HepG2 (cell line): Measurements from ENCODE around the gene SBSN. TPM values are rescaled to one million over a fixed set of nuclear protein-coding genes. Genes with fewer than 3 reads are reported as not detected.
A peak's percentile ranks its signal among the peaks of the same experiment; 100 is the strongest.

Experiments used
- ATAC-seq: fragments of 200-7000 bp; cut with Tn5 transposase; 3 replicates; pipeline ENCODE4 v1.9.1; 2020; ENCODE audit warnings: mild to moderate bottlenecking, moderate library complexity
- BruUV-seq: library from RNA; stranded (reverse); fragments of 400-500 nt; replicated peaks from 2 replicates; lab custom pipeline; 2021; lab: Mats Ljungman, UMichigan
- CTCF ChIA-PET: fragments of 300-600 bp; formaldehyde crosslinking; extraction: SDS; loops from one replicate; lab custom pipeline; 2021; ENCODE audit warnings: low total read pairs, inconsistent platforms, low intra/inter-chr PET ratio; lab: Yijun Ruan, JAX
- POLR2A ChIA-PET: fragments of 350-600 bp; sonication (Branson Sonifier 250); formaldehyde crosslinking; loops from one replicate; lab custom pipeline; 2020; ENCODE audit warnings: antibody characterized with exemption, inconsistent platforms; lab: Yijun Ruan, JAX
- DNase-seq: peaks from one replicate; pipeline ENCODE4 v3.0.0-alpha.2; 2015; ENCODE audit warnings: low spot score
- FAIRE-seq: peaks from 3 replicates; lab custom pipeline; 2011; peaks lifted over from hg19 to GRCh38; lab: Jason Lieb, UNC
- H2AFZ ChIP-seq: one replicate; pipeline ENCODE4 v1.6.1; 2011; ENCODE audit warnings: low read length, inconsistent platforms
- H3K27ac ChIP-seq: fragments of 300-600 bp; 3 replicates; pipeline ENCODE4 v1.8.0; 2011; ENCODE audit warnings: mixed run types, mild to moderate bottlenecking, mixed read lengths, low read length, inconsistent platforms; ENCODE audit not compliant: insufficient read depth; ENCODE audit errors: extremely low read length
- H3K27me3 ChIP-seq, 2 experiments: fragments of 200-600 bp in 1 of 2; 2 replicates in 1 of 2; 3 replicates in 1 of 2; pipeline versions ENCODE4 v1.6.0 to v1.8.0; 2011; ENCODE audit warnings: low read length in 2 of 2, mild to moderate bottlenecking in 2 of 2, moderate library complexity in 2 of 2, inconsistent platforms in 1 of 2; ENCODE audit not compliant: insufficient read depth in 2 of 2, control insufficient read depth in 1 of 2
- H3K36me3 ChIP-seq, 2 experiments: fragments of 200-600 bp in 1 of 2; replicated peaks in 1 of 2; 2 replicates in 1 of 2; 3 replicates in 1 of 2; pipeline versions ENCODE4 v1.5.1 to v1.8.0; 2011; ENCODE audit warnings: low read length in 2 of 2, inconsistent platforms in 1 of 2; ENCODE audit not compliant: insufficient read depth in 2 of 2, control insufficient read depth in 1 of 2
- H3K4me1 ChIP-seq: 2 replicates; pipeline ENCODE4 v1.5.1; 2012; ENCODE audit warnings: low read length, inconsistent platforms; ENCODE audit not compliant: insufficient read depth
- H3K4me2 ChIP-seq: 2 replicates; pipeline ENCODE4 v1.6.0; 2011; ENCODE audit warnings: low read depth, low read length, inconsistent platforms
- H3K4me3 ChIP-seq, 3 experiments: fragments of 200-600 bp in 1 of 3; sonication (generic), shearing (Covaris generic) in 1 of 3; replicated peaks in 1 of 3; 2 replicates each; pipeline ENCODE4 v1.5.1; 2011 to 2016; ENCODE audit warnings: low read length in 3 of 3, inconsistent platforms in 2 of 3, low read depth in 2 of 3, mild to moderate bottlenecking in 2 of 3, control low read depth in 1 of 3, mixed read lengths in 1 of 3; ENCODE audit not compliant: insufficient read depth in 1 of 3
- H3K79me2 ChIP-seq: one replicate; pipeline ENCODE4 v1.6.1; 2011; ENCODE audit warnings: low read length, inconsistent platforms; ENCODE audit not compliant: insufficient read depth
- H3K9ac ChIP-seq: 2 replicates; pipeline ENCODE4 v1.6.0; 2011; ENCODE audit warnings: mild to moderate bottlenecking, low read depth, low read length, inconsistent platforms; ENCODE audit not compliant: insufficient read depth
- H3K9me3 ChIP-seq: 2 replicates; pipeline ENCODE4 v1.5.1; 2012; ENCODE audit warnings: mild to moderate bottlenecking, low read length
- H4K20me1 ChIP-seq: 2 replicates; pipeline ENCODE4 v1.6.0; 2011; ENCODE audit warnings: inconsistent platforms, mild to moderate bottlenecking, low read length, moderate library complexity; ENCODE audit not compliant: insufficient read depth
- DMAP1 ChIP-seq: IDR thresholded peaks from 2 replicates; pipeline ENCODE4 v1.6.1; 2016
- IKZF1 ChIP-seq: fragments of 450-650 bp; IDR thresholded peaks from 2 replicates; pipeline ENCODE4 v1.7.1; 2016
- MAZ ChIP-seq, 2 experiments: sonication (generic) in 1 of 2; formaldehyde crosslinking in 1 of 2; IDR thresholded peaks; 2 replicates each; pipeline versions ENCODE4 v1.5.0 to v1.6.1; 2012 to 2020; ENCODE audit warnings: low read depth in 2 of 2, mild to moderate bottlenecking in 2 of 2, borderline replicate concordance in 1 of 2, improper control_type of control experiment in 1 of 2, low read length in 1 of 2, missing genetic modification reagents in 1 of 2, moderate library complexity in 1 of 2
- MED13 ChIP-seq: sonication (generic); formaldehyde crosslinking; IDR thresholded peaks from 2 replicates; pipeline ENCODE4 v1.5.0; 2020; ENCODE audit warnings: missing genetic modification reagents
- NFE2 ChIP-seq: sonication (generic); formaldehyde crosslinking; IDR thresholded peaks from 2 replicates; pipeline ENCODE4 v1.4.0; 2020; ENCODE audit warnings: missing genetic modification reagents
- RERE ChIP-seq: IDR thresholded peaks from 2 replicates; pipeline ENCODE4 v1.6.1; 2016; ENCODE audit warnings: low read depth, missing genetic modification reagents, missing compliant biosample characterization
- SP5 ChIP-seq: IDR thresholded peaks from 2 replicates; pipeline ENCODE4 v1.6.1; 2016; ENCODE audit warnings: low read depth, borderline replicate concordance
- TCF7L2 ChIP-seq: IDR thresholded peaks from 2 replicates; pipeline ENCODE4 v1.6.1; 2011; ENCODE audit warnings: mild to moderate bottlenecking, low read depth, low read length, moderate library complexity
- ZFP36 ChIP-seq: fragments of 150-350 bp; IDR thresholded peaks from 2 replicates; pipeline ENCODE4 v1.6.1; 2018; ENCODE audit warnings: borderline replicate concordance, low read length, low read depth; ENCODE audit not compliant: partially characterized antibody
- ZHX1 ChIP-seq: sonication (generic); formaldehyde crosslinking; IDR thresholded peaks from 2 replicates; pipeline ENCODE4 v1.8.1; 2022; ENCODE audit warnings: low read depth, mild to moderate bottlenecking, missing genetic modification reagents
- ZMAT5 ChIP-seq: sonication (generic); formaldehyde crosslinking; IDR thresholded peaks from 2 replicates; pipeline ENCODE4 v1.5.0; 2020; ENCODE audit warnings: mild to moderate bottlenecking, low read depth, missing genetic modification reagents, borderline replicate concordance
- ZNF235 ChIP-seq: sonication (generic); formaldehyde crosslinking; IDR thresholded peaks from 2 replicates; pipeline ENCODE4 v1.8.1; 2023; ENCODE audit warnings: mild to moderate bottlenecking, missing genetic modification reagents, borderline replicate concordance
- ZNF326 ChIP-seq: sonication (generic); formaldehyde crosslinking; IDR thresholded peaks from 2 replicates; pipeline ENCODE4 v1.4.0; 2020; ENCODE audit warnings: missing genetic modification reagents, borderline replicate concordance
- ZNF556 ChIP-seq: sonication (generic); formaldehyde crosslinking; IDR thresholded peaks from 2 replicates; pipeline ENCODE4 v1.4.0; 2020; ENCODE audit warnings: mild to moderate bottlenecking, missing genetic modification reagents, borderline replicate concordance
- ZNF567 ChIP-seq: sonication (generic); formaldehyde crosslinking; IDR thresholded peaks from 2 replicates; pipeline ENCODE4 v1.8.1; 2023; ENCODE audit warnings: mild to moderate bottlenecking, missing genetic modification reagents, borderline replicate concordance
- WGBS: methylation state at CpG from one replicate; pipeline ENCODE4 v1.1.6; 2017; ENCODE audit warnings: low lambda C conversion rate; 5-methylcytosine and 5-hydroxymethylcytosine counted together
- in situ Hi-C: cut with HindIII; loops from 2 replicates; pipeline ENCODE4 v1.10.0; 2017; ENCODE audit warnings: low pct_unique_long_range_greater_than_20kb; ENCODE audit not compliant: extremely low pct_ligation_motif_present
- intact Hi-C: fragments of 100-400 bp; cut with micrococcal nuclease; formaldehyde crosslinking; loops from one replicate; pipeline ENCODE4 v1.10.0; 2022; ENCODE audit not compliant: unreplicated experiment
- polyA plus RNA-seq, 8 experiments: library from polyadenylated mRNA; depleted of rRNA in 3 of 8; stranded (reverse) in 7 of 8; unstranded in 1 of 8; fragments of >200 nt; fragmentation: Illumina TruSeq in 4 of 8; extraction: Trizol in 4 of 8; gene quantifications; 2 replicates each; pipeline versions ENCODE4 v1.2.1 to v1.2.3, GENCODE V29; 2011 to 2016; ENCODE audit warnings: low read depth in 4 of 8, missing spikeins in 1 of 8, mixed read lengths in 1 of 8; ENCODE audit not compliant: insufficient read depth in 1 of 8
- total RNA-seq, 5 experiments: library from RNA; depleted of rRNA; stranded (reverse); fragments of >200 nt; fragmentation: Illumina TruSeq; extraction: Trizol; gene quantifications; 2 replicates each; pipeline ENCODE4 v1.2.3, GENCODE V29; 2016; ENCODE audit warnings: low read depth in 1 of 5

Gene SBSN
- total and polyA plus RNA-seq, 2 of the 13 experiments (the other 11 are each of a cell fraction or from before 2014, with no cell fraction given) = not detected

GRCh38 chr19:35534803-35535480 lies 6.8 kb upstream of the SBSN start:
- Histone ChIP-seq H3K4me2 (no peak overlapping the region), H3K9me3 (no peaks in the 10 kb centered on the region), H3K4me1 (peaks cover 39% of the 10 kb centered on the region), H2AFZ (no peak overlapping the region), H4K20me1 (no peaks in the 10 kb centered on the region), H3K9ac (no peak overlapping the region), H3K27ac (no peak overlapping the region), H3K79me2 (no peaks in the 10 kb centered on the region), H3K36me3 (no peaks in the 10 kb centered on the region), H3K4me3 (no peak overlapping the region), H3K27me3 (peaks cover 2 to 3% of the 10 kb centered on the region in 2 experiments; a peak in 4 of 5 replicates)
- BruUV-seq = no TSS peak
- FAIRE-seq = no peak
- POLR2A ChIA-PET = no interaction called here
- 66% methylated on average over 8 of the region's 10 CpGs for WGBS
- in situ Hi-C loops (no loop called here), intact Hi-C loops (no loop called here)
- CTCF ChIA-PET = no interaction called here
- ATAC-seq = peak; percentile 16; the same call in 2 of the 3 replicates
- no peak for DNase-seq
- TF ChIP-seq SP5 (CRISPR knock-in tag) (no peak), MAZ (IDR thresholded peaks at IDR 0.05; ENCODE audit: borderline replicate concordance, low read depth, low read length) (no peak), MAZ (CRISPR knock-in tag; IDR thresholded peaks at IDR 0.05; ENCODE audit: low read depth) (no peak), ZNF326 (CRISPR knock-in tag) (no peak), TCF7L2 (no peak), DMAP1 (CRISPR knock-in tag) (no peak), ZMAT5 (CRISPR knock-in tag) (no peak), RERE (CRISPR knock-in tag) (no peak), ZHX1 (no peak), MED13 (CRISPR knock-in tag) (no peak), ZNF567 (no peak), ZNF235 (no peak), NFE2 (CRISPR knock-in tag) (no peak), IKZF1 (no peak), ZNF556 (CRISPR knock-in tag) (no peak), ZFP36 (no peak)
